ELR (cell line): ENCODE results near the gene MYO3A.
"Not testable (repeated sequence)": the region's sequence is repeated elsewhere in the genome, so short reads cannot be mapped to it uniquely, and the experiment has no call there.

Experiments used
- DNase-seq: peaks from one replicate; pipeline ENCODE4 v3.0.0-alpha.2; 2015; ENCODE audit warnings: low read depth

The MYO3A gene

DNA sequence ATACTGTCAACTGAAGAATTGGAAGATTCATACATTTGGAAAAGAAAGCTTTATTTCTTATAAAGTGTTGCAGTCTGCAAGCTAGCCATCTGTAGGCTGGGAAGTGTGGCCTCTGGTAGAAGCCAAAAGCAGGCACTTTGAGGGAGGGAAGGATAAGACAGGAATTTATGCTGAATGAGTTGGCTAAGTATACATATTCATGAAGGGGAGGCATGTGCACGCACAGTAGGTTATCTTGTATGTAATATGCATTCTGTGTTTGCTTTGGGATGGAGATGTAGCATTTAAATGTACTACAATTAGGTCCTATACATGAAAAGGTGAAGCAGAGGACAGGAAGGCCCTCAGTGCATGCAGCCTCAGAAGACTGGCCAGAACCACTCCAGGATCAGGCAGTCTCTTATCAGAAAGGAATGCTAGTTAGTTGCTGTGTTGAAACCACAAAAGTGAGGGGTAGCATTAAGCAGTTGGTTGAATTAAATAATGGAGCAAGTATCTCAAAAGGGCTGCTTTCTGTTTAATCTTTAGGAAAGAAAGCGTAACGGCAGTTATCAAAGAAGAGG lies 40.9 kb downstream of the MYO3A start:
- DNase-seq = no peak

DNA sequence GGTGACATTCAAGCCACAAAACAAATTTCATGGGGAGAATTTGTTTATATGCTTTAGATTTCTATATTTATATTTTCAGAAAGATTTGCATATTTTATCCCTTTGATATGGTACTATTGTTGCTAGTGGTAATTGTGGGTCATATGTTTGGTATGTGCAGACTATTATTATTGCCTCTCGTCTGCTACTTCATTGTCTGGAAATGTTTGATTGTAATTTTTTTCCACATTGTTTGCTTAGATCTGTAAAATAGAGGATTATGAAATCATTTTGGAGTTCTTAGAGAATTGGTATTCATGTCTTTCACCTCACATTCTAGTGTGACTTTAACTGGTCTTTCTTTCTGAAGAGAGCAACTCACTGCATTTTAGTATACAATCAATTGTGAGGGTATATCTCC lies 44.7 kb downstream of the MYO3A start:
- no peak for DNase-seq

DNA sequence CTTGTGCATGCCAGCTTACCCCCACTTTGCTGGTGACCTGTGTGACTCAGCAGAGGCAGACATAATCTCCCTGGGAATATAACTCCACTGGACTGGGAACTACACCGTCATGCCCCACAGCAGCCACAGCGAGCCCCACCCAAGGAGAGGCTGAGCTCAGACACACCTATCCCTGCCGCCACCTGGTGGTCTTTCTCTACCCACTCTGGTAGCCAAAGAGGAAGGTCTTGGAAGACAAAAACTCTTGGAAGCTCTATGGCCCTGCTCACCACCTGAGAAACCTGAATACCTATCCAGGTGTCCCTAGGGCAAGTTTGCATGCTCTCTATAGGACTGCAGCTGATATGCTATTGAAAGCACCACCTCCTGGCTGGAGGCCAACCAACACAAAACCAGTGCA lies 48.1 kb downstream of the MYO3A start:
- no peak for DNase-seq

DNA sequence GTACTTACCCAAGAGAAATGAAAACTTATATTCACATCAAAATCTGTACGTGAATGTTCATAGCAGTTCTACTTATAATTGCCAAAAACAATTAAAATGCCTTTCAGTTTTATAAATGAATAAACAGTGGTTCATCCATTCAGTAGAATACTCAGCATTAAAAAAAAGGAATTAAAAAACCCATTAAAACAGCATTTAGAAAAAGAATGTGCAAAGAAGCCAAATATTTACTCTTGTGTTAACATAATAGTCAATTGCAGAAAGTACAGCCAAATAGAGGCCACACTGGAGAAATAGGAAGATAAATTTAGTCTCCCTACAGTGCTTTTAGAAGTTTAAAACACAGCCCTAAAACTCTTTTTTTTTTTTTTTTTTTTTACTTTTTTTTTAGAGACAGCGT lies 54.6 kb downstream of the MYO3A start:
- no peak for DNase-seq

DNA sequence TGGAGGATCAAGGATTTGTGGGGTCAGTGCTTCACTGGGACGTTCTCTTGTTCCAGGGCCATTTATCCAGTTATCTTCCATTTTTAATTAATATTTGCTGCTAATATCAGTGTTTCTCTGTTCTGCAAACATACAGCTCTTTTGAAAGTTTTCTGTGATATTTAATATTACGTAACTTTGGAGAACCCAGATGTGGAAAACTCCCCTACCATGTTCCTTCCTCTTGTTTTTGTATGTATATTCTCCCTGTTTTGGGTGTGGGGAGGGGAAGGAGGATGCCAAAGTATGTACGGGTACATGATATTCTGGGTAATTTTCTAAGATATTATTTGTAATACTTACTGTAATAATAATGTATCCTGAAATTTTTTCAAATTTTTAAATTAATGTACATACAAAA lies 55.9 kb downstream of the MYO3A start:
- DNase-seq = no peak

DNA sequence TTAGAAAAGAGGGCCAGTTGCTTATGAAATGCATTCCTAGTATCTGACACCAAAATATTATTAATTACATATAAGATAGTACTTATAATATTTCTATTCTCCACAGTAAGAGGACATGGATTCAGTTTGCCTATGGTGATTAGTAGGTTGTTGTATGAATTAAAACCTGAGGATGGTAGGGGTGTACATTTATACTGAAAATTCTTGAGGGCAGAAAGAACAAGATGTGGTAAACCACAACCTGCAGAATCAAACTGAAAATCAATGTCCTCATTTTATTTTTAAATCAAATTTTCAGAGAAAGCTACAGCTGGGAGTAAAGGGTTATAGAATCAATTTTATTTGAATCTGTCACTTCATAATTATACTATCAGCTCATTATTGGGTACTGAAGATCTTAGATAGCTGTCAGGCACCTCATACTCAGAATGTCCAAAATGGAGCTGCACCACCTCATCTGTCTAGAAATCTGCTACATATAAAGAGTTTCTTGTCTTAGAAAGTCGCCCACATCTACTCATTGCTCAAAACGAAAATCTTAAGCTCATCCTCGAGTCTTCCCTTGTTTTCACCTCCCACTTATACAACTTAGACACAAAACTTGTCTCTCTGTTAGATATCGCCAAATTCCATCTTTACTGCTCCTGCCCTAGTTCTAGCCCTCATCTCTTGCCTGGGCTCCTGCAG lies 65.4 kb downstream of the MYO3A start:
- no peak for DNase-seq

DNA sequence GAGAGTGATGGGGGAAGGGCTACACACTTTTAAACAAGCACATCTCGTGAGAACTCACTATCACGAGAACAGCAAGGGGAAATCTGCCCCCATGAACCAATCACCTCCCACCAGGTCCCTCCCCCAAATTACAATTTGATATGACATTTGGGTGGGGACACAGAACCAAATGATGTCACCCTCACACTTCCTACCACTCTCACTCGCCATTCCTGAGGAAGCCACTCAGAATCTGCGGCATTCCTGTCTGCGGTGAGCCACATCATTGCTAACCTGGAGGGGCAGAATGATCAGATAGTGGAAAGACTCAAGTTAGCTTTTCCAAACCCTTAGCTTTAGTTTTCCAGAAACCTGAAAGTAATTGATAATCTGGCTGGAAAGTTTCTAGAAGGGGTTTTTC lies 66.9 kb downstream of the MYO3A start:
- DNase-seq = no peak

DNA sequence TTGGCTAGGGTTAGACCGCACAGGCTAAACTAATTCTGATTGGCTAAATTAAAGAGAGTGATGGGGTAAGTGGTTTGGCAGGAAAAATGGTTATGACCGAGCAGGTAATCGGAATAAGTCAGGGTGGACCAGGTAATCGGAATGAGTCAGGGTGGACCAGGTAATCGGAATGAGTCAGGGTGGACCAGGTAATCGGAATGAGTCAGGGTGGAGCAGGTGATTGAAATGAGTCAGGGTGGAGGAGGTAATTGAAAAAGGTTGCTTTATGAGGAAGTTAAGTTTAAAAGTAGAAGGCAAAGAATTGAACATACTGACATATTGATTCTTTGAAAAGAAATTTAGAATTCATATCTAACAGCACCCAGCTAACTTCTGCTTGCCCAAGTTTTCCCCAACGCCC lies 68.4 kb downstream of the MYO3A start:
- not testable (repeated sequence) for DNase-seq

DNA sequence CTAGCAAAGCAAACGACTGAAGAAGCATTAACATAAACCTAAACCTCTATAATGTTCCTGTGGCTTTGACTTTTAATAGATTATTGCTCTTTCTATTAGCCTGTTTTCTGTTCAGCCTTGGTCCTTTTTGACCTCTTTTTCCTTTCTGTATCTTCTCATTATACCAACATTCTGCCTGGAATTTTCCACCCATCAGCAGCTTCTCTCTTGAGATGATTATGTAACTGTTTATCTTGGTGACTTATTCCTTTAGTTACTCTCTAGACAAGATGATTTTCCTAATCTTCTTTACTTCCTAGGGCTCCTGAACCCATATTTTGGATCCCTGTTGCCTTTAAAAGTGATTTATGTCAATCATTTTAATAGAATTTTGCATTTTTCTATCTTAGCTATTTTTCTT lies 81.1 kb downstream of the MYO3A start:
- no peak for DNase-seq

DNA sequence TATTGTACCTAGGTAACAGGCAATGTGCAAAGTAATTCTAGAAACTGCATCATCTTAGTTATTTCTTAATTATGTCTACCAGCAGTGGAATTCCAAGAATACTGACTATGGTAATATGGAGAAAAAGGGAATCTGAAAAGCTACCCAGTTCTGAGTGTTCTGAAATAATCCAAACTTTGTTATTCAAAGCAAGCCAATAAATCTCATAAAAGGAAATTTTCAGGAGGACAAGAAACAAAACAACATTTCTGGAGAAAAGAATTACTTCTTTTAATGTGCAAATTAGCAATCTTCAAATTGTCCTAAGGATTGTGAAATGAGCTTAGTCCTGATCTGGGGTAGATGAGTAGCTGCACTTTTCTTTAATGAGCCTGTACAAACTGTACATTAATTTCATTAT lies 88.8 kb downstream of the MYO3A start:
- DNase-seq = no peak

DNA sequence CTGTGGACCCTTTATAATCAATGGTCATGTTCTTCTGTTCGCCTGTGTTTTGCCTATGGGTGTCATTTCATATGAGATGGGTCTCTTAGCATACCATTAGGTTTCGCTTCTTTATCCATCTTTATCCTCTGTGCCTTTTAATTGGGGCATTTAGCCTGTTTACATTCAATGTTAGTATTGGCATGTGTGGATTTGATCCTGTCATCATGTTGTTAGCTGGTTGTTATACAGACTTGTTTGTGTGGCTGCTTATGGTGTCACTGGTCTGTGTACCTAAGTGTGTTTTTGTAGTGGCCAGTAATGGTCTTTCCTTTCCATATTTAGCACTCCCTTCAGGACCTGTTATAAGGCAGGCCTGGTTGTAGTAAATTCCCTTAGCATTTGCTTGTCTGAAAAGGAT lies 90.3 kb downstream of the MYO3A start:
- DNase-seq = no peak

DNA sequence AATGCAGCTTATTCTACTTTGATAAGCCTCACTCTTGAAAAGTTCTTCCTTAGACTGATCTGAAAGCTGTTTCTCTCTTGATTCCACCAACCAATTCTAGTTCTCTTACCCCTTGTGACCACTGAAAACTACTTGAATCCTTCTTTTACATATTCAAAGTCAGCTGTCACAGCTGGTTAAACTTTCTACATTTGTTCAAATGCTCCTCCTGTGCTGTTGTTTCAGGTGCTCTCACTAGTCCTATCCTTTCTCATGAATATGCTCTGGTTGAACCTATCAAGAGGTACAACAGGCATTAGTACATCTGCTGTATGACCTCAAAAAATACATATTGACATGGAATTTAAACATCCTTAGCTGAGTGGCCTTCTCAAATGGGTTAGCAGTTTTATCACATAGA lies 91.5 kb downstream of the MYO3A start:
- no peak for DNase-seq

DNA sequence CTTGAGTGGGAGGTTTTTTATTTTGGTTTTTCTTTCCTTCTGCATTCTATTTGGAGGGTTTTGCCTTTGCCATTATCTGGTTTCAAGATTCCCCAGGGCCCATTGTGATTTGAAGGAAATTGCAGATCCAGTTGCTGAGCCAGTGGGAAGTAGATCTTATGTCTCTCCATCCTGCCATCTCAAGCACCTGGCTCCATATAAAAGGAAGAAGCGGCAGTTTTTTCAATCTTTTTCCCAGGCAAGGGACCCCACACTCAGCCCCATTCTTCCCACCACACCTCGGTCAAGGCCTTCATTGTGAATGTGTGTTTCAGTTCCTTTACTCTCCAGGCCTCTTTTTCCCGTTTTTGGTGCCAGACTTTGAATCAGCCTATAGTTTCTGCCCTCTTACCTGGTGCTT lies 95.8 kb downstream of the MYO3A start:
- DNase-seq = no peak

DNA sequence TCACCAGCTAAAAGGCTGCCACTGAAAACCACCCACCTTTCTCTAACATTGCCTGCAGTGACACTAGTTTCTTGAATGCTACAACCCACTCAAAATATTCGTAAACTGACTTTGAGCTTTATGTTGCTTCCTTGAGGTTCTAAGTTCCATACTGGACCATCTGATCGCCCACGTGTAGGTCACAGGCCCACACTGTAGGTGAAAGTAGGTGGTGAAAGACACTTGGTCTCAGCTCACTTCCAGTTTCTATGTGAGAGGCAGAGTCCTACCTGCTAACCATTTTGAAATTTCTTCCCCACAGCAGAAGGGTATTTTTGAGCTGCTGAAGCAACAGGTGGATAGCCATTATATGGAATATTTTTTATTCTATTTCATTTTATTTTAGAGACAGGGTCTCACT lies 97.3 kb downstream of the MYO3A start:
- no peak for DNase-seq

DNA sequence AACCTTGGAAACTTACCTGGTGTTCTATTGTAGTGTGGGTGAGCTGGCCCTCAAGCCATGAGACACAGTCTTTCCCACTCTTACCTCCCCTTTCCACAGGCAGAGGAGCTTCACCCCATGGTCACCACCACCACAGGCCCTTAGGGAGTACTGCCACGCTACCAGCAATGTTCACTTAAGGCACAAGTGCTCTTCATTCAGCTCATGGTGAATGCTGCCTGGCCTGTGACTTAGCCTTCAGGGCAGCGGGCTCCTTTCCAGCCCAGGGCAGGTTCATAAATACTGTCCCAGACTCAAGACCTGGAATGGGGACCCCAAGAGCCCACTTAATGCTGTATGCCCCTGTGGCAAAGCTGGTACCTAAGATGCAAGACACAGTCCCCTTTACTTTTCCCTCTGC lies 109.4 kb downstream of the MYO3A start:
- DNase-seq = no peak

DNA sequence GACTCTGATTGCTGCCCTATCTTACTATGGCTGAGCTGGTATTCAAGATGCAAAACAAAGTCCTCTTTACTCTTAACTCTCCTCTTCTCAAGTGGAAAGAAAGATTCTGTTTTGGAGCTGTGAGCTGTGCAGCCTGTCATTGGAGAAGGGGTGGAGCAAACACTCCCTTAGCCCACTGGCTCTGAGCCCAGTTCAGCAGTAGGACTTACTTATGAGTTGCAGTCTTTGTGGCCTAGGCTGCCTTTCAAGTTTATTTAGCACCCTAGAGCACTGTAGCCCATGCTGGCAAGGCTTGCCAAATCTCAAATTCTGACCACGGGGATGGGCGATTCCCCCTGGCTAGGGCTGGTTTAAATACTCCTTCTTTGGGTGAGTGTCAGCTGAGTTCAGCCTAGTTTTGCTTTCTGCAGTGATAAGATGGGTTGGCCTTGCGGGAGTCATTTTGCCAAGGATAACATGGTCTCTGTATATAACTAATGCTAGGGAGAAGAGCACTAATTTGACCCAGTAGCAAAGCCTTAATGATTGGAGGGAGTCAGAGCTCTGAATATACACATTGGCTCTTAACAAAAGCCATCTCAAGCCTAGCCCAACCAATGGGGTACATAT lies 110.2 kb downstream of the MYO3A start:
- no peak for DNase-seq

DNA sequence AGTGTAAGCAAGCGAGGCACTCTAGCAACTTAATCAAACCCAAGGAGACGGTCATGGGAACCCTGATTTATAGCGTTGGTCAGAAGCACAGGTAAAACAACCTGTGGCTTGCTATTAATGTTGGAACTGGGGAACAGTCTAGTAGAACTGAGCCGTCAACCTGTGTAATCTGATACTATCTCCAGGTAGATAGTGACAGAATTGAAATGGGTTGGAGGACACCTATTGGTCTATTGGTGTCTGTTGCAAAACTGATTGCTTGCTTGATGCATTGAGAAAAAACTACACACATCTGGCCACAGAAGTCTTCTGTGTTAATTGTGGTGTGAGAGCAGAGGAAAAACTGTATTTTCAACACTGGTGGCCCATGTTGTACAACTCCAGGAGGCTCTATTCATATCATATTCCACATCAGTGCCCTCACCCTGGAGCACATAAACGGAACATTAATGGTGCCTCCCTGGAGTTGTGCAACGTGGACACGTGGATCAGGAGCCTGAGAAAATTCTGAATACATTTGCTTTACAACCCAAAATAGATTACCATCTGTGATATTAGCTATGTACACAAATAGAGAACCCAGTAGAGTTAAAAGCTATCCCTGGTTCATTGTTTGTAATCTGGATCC lies 112.2 kb downstream of the MYO3A start:
- no peak for DNase-seq

DNA sequence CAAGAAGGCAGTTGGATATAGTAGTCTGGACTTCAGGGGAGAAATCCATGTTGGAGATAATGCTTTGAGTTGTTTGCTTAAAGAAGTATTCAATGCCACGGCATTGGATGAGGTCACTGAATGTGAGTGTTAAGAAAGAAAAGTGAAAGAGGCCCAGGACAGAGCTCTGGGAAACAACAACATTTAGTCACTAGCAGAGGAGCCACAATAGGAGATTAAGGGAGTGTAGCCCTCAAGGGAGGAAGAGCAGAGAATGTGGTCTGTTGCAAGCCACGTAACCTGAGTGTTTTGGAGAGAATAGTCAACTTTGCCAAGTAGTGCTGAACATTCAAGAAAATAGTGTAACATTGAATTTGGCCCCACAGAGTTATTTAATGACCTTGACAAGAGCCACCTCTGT lies 114.7 kb downstream of the MYO3A start:
- DNase-seq = no peak

DNA sequence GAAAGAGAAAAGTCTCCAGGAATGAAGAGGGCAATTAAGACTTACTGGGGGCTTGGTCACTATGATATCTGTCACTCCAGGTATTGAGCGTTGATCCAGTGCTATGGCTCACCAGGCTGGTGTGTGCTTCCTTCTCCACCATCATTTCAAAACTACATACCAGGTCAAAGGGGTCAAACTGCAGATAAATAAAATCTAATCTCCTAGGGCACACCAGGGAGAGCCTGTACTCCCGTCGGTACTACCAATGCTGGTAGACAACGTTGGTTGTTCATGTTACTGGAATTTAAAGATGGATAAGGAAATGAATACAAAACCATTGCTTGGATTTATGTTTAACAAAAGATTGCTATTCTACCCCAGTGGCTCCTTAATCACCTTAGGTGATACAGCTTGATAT lies 118.3 kb downstream of the MYO3A start:
- DNase-seq = no peak

DNA sequence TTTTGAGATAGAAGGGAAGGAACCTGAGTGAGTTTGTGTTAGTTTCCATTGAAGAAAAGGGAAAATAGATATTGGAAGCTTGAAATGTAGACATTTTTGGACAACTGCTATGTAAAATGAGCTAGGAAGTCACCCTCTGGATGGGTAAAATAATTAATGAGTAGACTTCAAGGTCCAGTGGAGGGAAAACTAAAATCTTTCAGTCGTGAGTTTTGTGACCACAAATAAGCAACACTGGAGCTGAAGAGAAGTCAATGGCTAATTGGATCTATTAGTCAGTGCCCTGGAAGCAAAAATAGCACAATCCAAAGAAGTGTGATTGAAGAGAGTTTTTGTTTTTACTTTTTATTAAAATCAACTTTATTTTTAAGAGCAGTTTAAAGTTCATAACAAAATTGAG lies 123.4 kb downstream of the MYO3A start:
- no peak for DNase-seq

DNA sequence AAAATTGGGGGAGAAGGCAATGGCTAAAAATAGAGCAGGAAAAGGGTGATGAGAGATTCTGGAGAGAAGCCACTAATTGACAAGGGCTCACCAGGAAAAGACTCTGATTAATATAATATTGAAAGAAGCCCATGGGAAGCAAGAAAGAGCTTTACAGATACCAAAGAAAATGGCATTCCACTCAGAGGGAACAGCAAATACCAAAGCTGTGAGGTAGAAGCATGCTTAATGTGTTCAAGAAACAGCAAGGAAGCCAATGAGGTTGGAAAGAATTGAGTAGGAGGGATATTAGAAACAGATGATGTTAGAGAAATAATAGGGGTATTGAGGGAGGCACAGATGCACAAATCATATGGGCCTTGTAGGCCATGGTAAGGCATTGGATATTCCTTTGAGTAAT lies 130.1 kb downstream of the MYO3A start:
- no peak for DNase-seq

DNA sequence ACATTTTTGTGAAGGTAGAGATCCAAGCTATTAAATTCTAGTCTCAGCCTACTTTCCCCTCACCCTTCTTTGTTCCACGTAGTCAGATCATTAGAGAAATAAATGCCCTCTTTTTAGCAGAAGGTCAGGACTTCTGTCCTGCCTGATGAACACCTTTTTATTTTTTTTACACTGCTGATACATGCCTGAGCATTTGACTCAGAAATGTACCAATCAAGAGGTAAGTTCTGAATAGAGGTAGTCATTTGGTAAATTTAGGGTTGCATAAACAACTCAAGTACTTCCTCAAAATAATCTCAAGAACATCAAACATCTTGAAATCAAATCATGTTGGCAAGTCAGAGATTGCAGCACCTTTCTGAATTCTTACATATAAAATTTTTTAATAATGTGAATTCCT lies 133.7 kb downstream of the MYO3A start:
- no peak for DNase-seq

DNA sequence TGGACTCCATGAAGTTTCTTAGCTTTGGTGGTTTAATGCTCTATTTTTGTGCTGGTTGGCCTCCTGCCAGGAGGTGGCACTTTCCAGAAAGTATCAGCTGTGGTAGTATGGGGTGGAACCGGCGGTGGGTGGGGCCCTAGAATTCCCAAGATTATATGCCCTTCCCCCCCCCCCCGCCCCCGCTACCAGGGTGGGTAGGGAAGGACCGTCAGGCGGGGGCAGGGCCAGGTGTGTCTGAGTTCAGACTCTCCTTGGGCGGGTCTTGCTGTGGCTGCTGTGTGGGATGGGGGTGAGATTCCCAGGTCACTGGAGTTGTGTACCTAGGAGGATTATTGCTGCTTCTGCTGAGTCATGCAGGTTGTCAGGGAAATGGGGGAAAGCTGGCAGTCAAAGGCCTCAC lies 146.9 kb downstream of the MYO3A start:
- not testable (repeated sequence) for DNase-seq

DNA sequence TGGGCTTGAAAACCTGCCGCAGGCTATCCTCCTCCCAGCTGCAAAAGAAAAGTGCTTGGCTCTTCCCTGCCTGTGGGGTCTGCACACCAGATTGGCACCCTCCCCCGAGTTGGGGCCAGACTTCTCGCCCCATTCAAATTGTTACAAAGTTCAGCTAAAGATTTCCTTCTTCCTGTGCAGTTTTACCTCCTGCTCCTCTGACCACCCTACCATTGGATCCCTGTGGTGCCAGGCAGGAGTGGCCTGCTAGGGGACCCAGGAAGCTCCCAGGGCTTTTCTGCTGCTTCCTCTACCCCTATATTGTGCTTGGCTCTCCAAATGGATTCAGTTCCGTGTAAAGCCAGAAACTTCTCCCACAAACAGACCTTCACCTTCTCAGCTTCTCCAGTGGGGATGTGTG lies 147.4 kb downstream of the MYO3A start:
- no peak for DNase-seq
